NCI-H2107 (cell line): ENCODE data around the gene PCDHA6.
"Not testable (repeated sequence)": the region's sequence is repeated elsewhere in the genome, so short reads cannot be mapped to it uniquely, and the experiment has no call there.

Source experiments
- DNase-seq: peaks from one replicate; lab custom pipeline; 2025; lab: John Stamatoyannopoulos, UW

PCDHA6 gene, protein sequence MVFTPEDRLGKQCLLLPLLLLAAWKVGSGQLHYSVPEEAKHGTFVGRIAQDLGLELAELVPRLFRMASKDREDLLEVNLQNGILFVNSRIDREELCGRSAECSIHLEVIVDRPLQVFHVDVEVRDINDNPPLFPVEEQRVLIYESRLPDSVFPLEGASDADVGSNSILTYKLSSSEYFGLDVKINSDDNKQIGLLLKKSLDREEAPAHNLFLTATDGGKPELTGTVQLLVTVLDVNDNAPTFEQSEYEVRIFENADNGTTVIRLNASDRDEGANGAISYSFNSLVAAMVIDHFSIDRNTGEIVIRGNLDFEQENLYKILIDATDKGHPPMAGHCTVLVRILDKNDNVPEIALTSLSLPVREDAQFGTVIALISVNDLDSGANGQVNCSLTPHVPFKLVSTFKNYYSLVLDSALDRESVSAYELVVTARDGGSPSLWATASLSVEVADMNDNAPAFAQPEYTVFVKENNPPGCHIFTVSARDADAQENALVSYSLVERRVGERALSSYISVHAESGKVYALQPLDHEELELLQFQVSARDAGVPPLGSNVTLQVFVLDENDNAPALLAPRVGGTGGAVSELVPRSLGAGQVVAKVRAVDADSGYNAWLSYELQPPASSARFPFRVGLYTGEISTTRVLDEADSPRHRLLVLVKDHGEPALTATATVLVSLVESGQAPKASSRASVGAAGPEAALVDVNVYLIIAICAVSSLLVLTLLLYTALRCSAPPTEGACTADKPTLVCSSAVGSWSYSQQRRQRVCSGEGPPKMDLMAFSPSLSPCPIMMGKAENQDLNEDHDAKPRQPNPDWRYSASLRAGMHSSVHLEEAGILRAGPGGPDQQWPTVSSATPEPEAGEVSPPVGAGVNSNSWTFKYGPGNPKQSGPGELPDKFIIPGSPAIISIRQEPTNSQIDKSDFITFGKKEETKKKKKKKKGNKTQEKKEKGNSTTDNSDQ

DNA sequence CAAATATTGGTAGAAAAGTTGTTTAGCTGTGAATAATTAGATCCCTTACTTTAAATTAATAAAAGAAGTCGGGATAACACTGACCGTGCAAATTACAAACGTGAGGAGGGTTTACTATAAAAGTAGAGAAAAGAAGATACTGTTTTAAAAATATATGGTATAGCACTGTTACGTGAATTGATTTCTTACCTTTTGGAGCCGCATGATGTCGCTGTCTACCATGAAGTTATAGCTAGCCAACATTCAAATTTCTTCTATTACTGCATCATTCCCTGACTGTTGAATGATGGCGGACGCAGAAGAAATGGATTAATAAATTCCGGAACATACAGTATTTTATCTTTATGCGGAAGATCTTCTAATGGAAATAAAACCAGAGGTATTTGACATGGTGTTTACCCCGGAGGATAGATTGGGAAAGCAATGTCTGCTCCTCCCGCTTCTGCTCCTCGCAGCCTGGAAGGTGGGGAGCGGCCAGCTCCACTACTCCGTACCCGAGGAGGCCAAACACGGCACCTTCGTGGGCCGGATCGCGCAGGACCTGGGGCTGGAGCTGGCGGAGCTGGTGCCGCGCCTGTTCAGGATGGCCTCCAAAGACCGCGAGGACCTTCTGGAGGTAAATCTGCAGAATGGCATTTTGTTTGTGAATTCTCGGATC, at the start of gene PCDHA6:
Gene PCDHA6 (plus strand): TSS at position 257 of the 658 bp plus-strand sequence. CDS start 132 bp downstream, at position 389.
- DNase-seq, result no peak

DNA sequence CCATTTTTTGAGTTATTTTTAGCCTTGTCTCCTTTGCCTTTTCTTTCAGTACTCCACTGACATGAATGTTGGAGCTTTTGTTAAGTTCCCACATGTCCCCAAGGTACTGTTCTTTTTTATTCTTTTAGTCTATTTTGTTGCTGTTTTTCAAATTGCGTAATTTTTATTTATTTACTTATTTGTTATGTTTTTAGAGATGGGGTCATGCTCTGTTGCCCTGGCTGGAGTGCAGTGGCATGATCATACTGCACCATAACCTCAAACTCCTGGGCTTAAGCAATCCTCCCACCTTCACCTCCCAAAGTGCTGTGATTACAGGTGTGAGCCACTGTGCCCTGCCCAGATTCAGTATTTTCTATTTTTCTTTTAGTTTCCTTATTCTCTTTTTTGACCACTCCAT, 47.2 kb upstream of the PCDHA6 start:
- no peak for DNase-seq

DNA sequence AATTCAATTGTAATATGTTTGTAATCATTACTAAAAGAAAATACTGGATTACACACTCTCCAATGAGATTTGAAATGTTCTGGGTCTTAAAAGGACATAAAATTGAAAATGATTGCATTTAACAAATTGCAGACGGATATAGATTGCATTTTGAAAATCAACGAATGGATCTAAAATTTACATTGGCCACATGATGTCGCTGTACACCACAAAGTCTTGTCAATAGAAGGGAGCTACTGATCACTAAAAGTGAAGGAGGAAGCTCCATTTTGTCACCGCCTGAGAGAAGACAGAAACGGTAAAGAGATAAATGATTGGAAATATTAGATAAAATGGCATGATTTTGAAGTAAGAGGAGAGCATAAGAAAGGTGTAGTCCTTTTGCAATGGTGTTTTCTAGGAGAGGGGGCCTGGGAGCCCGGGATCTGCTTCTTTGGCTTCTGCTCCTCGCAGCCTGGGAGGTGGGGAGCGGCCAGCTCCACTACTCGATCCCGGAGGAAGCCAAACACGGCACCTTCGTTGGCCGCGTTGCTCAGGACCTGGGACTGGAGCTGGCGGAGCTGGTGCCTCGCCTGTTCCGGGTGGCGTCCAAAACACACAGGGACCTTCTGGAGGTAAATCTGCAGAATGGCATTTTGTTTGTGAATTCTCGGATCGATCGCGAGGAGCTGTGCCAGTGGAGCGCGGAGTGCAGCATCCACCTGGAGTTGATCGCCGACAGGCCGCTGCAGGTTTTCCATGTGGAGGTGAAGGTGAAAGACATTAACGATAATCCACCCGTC, 41.7 kb upstream of the PCDHA6 start, which contains the start of gene PCDHA1:
Gene PCDHA1 (plus strand): TSS at position 236 of the 782 bp plus-strand sequence.
- no peak for DNase-seq

DNA sequence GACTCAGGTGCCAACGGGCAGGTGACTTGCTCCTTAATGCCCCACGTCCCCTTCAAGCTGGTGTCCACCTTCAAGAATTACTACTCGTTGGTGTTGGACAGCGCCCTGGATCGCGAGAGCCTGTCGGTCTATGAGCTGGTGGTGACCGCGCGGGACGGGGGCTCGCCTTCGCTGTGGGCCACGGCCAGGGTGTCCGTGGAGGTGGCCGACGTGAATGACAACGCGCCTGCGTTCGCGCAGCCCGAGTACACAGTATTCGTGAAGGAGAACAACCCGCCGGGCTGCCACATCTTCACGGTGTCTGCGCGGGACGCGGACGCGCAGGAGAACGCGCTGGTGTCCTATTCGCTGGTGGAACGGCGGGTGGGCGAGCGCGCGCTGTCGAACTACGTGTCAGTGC, 40.3 kb upstream of the PCDHA6 start:
- DNase-seq, result not testable (repeated sequence)

DNA sequence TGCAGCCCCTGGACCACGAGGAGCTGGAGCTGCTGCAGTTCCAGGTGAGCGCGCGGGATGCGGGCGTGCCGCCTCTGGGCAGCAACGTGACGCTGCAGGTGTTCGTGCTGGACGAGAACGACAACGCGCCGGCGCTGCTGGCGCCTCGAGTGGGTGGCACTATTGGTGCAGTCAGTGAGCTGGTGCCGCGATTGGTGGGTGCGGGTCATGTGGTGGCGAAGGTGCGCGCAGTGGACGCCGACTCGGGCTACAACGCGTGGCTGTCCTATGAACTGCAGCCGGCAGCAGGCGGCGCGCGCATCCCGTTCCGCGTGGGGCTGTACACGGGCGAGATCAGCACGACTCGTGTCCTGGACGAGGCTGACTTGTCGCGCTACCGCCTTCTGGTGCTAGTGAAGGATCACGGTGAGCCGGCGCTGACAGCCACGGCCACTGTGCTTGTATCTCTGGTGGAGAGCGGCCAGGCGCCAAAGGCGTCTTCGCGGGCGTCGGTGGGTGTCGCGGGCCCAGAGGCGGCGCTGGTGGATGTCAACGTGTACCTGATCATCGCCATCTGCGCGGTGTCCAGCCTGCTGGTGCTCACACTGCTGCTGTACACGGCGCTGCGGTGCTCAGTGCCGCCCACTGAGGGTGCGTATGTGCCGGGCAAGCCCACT, 39.8 kb upstream of the PCDHA6 start:
- not testable (repeated sequence) for DNase-seq

DNA sequence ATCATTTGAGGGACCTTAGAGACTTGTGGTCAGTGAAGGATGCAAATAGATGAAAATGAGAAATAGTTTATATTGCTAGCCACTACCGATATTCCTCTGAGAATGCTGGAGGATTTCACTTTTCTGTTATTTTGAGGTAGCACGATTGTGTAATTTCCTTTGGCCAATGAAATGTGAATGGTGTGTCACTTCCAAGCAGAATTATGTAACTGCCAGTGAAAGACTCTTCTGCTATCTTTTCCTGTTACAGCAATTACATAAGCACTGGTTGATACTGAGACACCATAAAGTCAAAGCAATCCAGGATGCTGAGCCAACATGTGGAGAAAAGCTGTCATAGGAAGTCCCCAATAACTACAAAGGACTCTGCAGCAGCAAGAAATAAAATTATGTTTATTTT, 36.7 kb upstream of the PCDHA6 start:
- no peak for DNase-seq

DNA sequence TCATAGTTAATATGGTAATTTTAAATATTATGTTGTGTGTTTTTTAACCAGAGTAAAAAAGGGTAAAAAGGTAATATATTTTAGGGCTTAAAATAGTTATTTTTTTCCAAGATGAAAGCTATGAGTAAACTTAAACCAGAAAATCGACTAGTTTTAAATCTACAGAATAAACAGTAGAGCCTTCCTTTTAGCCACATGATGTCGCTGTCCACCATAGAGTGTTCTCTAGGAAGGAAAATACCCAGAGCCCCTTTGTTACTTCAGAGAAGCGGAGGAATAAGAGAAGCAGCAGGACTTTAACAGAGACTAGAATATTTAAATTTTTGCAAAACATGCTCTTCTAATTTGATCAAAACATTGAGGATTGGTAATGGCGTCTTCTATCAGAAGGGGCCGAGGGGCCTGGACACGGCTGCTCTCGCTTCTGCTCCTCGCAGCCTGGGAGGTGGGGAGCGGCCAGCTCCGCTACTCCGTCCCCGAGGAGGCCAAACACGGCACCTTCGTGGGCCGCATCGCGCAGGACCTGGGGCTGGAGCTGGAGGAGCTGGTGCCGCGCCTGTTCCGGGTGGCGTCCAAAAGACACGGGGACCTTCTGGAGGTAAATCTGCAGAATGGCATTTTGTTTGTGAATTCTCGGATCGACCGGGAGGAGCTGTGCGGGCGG, 33.0 kb upstream of the PCDHA6 start, which contains the start of gene PCDHA2:
Gene PCDHA2 (plus strand): TSS at position 258 of the 664 bp plus-strand sequence.
- DNase-seq, result no peak

DNA sequence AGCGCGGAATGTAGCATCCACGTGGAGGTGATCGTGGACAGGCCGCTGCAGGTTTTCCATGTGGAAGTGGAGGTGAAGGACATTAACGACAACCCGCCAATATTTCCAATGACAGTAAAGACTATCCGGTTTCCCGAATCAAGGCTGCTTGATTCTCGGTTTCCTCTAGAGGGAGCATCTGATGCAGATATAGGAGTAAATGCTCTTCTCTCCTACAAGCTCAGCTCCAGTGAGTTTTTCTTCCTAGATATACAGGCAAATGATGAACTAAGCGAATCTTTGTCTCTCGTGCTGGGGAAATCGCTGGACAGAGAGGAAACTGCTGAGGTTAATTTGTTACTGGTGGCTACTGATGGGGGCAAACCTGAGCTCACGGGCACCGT, 32.5 kb upstream of the PCDHA6 start:
- no peak for DNase-seq

DNA sequence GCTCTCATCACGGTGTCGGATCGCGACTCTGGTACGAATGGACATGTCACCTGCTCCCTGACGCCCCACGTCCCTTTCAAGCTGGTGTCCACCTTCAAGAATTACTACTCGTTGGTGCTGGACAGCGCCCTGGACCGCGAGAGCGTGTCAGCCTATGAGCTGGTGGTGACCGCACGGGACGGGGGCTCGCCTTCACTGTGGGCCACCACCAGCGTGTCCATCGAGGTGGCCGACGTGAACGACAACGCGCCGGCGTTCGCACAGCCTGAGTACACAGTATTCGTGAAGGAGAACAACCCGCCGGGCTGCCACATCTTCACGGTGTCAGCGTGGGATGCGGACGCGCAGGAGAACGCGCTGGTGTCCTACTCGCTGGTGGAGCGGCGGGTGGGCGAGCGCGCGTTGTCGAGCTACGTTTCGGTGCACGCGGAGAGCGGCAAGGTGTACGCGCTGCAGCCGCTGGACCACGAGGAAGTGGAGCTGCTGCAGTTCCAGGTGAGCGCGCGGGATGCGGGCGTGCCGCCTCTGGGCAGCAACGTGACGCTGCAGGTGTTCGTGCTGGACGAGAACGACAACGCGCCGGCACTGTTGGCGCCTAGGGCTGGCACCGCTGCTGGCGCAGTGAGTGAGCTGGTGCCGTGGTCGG, 31.6 kb upstream of the PCDHA6 start:
- DNase-seq, result not testable (repeated sequence)

DNA sequence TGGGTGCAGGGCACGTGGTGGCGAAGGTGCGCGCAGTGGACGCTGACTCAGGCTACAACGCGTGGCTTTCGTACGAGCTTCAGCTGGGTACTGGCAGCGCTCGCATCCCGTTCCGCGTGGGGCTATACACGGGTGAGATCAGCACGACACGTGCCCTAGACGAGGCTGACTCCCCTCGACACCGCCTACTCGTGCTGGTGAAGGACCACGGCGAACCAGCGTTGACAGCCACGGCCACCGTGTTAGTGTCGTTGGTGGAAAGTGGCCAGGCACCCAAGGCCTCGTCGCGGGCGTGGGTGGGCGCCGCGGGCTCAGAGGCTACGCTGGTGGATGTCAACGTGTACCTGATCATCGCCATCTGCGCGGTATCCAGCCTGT, 31.1 kb upstream of the PCDHA6 start:
- no peak for DNase-seq

DNA sequence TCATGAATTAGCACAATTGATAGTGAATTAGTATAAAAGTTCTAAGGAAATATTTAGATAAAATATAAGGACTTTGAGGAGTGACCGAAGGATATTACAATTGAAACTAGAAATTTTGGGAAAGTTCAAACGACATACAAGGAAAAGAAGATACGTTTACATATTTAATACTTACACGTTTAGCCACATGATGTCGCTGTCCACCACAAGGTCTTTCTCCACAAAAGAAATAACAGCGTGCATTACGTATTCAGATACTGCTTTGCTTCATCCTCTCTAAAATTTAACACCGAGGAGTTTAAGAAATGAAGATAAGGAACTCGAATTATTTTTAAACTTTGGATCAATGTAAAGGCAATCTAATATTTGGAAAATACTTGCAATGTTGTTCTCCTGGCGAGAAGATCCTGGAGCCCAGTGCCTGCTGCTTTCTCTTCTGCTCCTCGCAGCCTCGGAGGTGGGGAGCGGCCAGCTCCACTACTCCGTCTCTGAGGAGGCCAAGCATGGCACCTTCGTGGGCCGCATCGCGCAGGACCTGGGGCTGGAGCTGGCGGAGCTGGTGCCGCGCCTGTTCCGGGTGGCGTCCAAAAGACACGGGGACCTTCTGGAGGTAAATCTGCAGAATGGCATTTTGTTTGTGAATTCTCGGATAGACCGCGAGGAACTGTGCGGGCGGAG, 26.8 kb upstream of the PCDHA6 start, which contains the start of gene PCDHA3:
Gene PCDHA3 (plus strand): TSS at position 242 of the 678 bp plus-strand sequence.
- DNase-seq, result no peak

DNA sequence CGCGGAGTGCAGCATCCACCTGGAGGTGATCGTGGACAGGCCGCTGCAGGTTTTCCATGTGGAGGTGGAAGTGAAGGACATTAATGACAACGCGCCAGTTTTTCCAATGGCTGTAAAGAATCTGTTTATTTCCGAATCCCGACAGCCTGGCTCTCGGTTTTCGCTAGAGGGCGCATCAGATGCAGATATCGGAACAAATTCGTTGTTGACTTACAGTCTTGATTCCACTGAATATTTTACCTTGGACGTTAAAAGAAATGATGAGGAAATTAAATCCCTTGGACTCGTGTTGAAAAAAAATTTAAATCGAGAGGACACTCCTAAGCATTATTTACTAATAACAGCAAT, 26.3 kb upstream of the PCDHA6 start:
- DNase-seq, result no peak

DNA sequence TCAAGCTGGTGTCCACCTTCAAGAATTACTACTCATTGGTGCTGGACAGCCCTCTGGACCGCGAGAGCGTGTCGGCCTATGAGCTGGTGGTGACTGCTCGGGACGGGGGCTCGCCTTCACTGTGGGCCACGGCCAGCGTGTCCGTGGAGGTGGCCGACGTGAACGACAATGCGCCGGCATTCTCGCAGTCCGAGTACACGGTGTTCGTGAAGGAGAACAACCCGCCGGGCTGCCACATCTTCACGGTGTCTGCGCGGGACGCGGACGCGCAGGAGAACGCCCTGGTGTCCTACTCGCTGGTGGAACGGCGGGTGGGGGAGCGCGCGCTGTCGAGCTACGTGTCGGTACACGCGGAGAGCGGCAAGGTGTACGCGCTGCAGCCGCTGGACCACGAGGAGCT, 25.4 kb upstream of the PCDHA6 start:
- not testable (repeated sequence) for DNase-seq

DNA sequence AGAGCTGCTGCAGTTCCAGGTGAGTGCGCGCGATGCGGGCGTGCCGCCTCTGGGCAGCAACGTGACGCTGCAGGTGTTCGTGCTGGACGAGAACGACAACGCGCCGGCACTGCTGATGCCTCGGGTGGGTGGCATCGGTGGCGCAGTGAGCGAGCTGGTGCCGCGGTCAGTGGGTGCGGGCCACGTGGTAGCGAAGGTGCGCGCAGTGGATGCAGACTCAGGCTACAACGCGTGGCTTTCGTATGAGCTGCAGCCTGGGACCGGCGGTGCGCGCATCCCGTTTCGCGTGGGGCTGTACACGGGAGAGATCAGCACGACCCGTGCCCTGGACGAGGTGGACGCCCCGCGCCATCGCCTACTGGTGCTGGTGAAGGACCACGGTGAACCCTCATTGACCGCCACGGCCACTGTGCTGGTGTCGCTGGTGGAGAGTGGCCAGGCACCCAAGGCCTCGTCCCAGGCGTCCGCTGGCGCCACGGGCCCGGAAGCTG, 24.9 kb upstream of the PCDHA6 start:
- DNase-seq, result no peak

DNA sequence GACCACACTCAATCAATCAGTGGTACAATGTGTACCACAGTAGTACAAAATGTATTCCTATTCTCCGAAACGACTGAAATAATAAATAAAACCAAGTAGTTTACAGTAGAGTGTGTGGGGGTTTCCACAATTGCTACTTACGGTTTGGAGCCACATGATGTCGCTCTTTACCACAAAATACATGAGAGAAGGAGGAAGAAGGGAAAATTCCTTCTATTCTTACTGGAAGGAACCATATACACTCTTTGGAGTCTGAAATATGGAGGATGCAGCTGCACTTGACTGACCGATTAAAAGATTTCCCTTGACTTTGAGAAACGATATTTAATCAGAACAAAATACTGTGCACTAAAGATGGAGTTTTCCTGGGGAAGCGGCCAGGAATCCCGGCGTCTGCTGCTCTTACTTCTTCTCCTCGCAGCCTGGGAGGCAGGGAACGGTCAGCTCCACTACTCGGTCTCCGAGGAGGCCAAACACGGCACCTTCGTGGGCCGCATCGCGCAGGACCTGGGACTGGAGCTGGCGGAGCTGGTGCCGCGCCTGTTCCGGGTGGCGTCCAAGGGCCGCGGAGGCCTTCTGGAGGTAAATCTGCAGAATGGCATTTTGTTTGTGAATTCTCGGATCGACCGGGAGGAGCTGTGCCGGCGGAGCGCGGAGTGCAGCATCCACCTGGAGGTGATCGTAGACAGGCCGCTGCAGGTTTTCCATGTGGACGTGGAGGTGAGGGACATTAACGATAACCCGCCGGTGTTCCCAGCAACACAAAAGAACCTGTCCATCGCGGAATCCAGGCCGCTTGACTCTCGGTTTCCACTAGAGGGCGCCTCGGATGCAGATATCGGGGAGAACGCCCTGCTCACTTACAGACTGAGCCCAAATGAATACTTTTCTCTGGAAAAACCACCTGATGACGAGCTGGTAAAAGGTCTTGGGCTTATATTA, 20.7 kb upstream of the PCDHA6 start, which contains the start of gene PCDHA4:
Gene PCDHA4 (plus strand): TSS at position 235 of the 942 bp plus-strand sequence.
- DNase-seq, result no peak

DNA sequence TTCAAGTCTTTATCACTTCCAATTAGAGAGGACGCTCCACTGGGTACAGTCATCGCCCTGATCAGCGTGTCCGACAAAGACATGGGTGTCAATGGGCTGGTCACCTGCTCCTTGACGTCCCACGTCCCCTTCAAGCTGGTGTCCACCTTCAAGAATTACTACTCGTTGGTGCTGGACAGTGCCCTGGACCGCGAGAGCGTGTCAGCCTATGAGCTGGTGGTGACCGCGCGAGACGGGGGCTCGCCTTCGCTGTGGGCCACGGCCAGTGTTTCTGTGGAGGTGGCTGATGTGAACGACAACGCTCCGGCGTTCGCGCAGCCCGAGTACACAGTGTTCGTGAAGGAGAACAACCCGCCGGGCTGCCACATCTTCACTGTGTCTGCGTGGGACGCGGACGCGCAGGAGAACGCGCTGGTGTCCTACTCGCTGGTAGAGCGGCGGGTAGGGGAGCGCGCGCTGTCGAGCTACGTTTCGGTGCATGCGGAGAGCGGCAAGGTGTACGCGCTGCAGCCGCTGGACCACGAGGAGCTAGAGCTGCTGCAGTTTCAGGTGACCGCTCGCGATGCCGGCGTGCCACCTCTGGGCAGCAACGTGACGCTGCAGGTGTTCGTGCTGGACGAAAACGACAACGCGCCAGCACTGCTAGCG, 19.4 kb upstream of the PCDHA6 start:
- not testable (repeated sequence) for DNase-seq

DNA sequence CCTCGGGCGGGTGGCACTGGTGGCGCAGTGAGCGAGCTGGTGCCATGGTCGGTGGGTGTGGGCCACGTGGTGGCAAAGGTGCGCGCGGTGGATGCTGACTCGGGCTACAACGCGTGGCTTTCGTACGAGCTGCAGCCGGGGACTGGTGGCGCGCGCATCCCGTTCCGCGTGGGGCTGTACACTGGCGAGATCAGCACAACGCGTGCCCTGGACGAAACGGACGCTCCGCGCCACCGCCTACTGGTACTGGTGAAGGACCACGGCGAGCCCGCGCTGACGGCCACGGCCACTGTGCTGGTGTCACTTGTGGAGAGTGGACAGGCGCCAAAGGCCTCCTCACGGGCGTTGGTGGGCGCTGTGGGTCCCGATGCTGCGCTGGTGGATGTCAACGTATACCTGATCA, 18.9 kb upstream of the PCDHA6 start:
- no peak for DNase-seq
